Tibial nerve (tissue), 3 donors: ENCODE data around the gene PLCXD3.

Experiments
- POLR2A ChIP-seq, 2 donors: fragments of 450-650 bp; IDR thresholded peaks; one replicate each; pipeline ENCODE4 v1.6.1; 2017; ENCODE audit warnings: antibody characterized with exemption in 2 of 2, mild to moderate bottlenecking in 2 of 2, moderate library complexity in 2 of 2
- TF ChIP-seq, protein P1 (sequence below), 5 experiments: fragments of 200-600 bp in 3 of 5; fragments of 450-650 bp in 2 of 5; sonication (generic) in 3 of 5; IDR thresholded peaks; one replicate each; pipeline ENCODE4 v1.5.1; 2016 to 2019; ENCODE audit warnings: antibody characterized with exemption in 5 of 5, mild to moderate bottlenecking in 3 of 5, moderate library complexity in 2 of 5

- TF ChIP-seq, protein P1, sequence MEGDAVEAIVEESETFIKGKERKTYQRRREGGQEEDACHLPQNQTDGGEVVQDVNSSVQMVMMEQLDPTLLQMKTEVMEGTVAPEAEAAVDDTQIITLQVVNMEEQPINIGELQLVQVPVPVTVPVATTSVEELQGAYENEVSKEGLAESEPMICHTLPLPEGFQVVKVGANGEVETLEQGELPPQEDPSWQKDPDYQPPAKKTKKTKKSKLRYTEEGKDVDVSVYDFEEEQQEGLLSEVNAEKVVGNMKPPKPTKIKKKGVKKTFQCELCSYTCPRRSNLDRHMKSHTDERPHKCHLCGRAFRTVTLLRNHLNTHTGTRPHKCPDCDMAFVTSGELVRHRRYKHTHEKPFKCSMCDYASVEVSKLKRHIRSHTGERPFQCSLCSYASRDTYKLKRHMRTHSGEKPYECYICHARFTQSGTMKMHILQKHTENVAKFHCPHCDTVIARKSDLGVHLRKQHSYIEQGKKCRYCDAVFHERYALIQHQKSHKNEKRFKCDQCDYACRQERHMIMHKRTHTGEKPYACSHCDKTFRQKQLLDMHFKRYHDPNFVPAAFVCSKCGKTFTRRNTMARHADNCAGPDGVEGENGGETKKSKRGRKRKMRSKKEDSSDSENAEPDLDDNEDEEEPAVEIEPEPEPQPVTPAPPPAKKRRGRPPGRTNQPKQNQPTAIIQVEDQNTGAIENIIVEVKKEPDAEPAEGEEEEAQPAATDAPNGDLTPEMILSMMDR (IDR thresholded peaks at IDR 0.05): no peak
- no peak for TF ChIP-seq POLR2A (IDR thresholded peaks at IDR 0.05)
These were observed 13.8 kb upstream of the PLCXD3 start for GRCh38 chr5:41524174-41524573.
